SKM-1 treated with dmso at 0.1 percent for 144 hours (cell line): ENCODE measurements around the gene CASP10.
A peak's percentile ranks its signal among the peaks of the same experiment; 100 is the strongest.
"Not testable (repeated sequence)": the region's sequence is repeated elsewhere in the genome, so short reads cannot be mapped to it uniquely, and the experiment has no call there.

Source experiments
- DNase-seq: peaks from one replicate; lab custom pipeline; 2025; ENCODE audit not compliant: unreplicated experiment; lab: John Stamatoyannopoulos, UW

Gene CASP10

GRCh38 chr2:201232467-201232815, 49.5 kb downstream of the CASP10 start:
- no peak for DNase-seq

GRCh38 chr2:201233192-201233811, 50.4 kb downstream of the CASP10 start:
- DNase-seq = peak; percentile 95

- no peak for DNase-seq
These were observed 51.1 kb downstream of the CASP10 start for GRCh38 chr2:201233812-201234662.

- no peak for DNase-seq
These were observed 51.8 kb downstream of the CASP10 start for GRCh38 chr2:201234663-201235135.

- DNase-seq = peak; percentile 52
These were observed 53.2 kb downstream of the CASP10 start for GRCh38 chr2:201235860-201236811.

GRCh38 chr2:201237486-201238123, 54.7 kb downstream of the CASP10 start:
- DNase-seq = no peak

- DNase-seq = not testable (repeated sequence)
These were observed 56.4 kb downstream of the CASP10 start for GRCh38 chr2:201239167-201239935.

GRCh38 chr2:201242571-201243277, 59.8 kb downstream of the CASP10 start:
- peak; percentile 36 for DNase-seq

GRCh38 chr2:201244829-201245228, 61.9 kb downstream of the CASP10 start:
- DNase-seq = no peak

GRCh38 chr2:201246280-201246679, 63.3 kb downstream of the CASP10 start:
- DNase-seq = no peak

- DNase-seq = no peak
These were observed 65.4 kb downstream of the CASP10 start for GRCh38 chr2:201248288-201248844.

- no peak for DNase-seq
These were observed 66.9 kb downstream of the CASP10 start for GRCh38 chr2:201249889-201250288.

GRCh38 chr2:201250741-201251140, 67.8 kb downstream of the CASP10 start:
- DNase-seq = no peak

GRCh38 chr2:201254081-201254730, 71.3 kb downstream of the CASP10 start:
- no peak for DNase-seq

GRCh38 chr2:201255408-201256033, 72.6 kb downstream of the CASP10 start:
- no peak for DNase-seq

GRCh38 chr2:201256082-201256481, 73.1 kb downstream of the CASP10 start:
- DNase-seq = no peak

- DNase-seq = peak; percentile 91
These were observed 74.5 kb downstream of the CASP10 start for GRCh38 chr2:201257381-201257955.
